Stomach (tissue), 9 donors: ENCODE measurements around the gene DBR1. TPM values are rescaled to one million over a fixed set of nuclear protein-coding genes. Genes with fewer than 3 reads are reported as not detected.

ENCODE experiments used
- DNase-seq, 2 donors: peaks; one replicate each; pipeline versions ENCODE4 v3.0.0 to v3.0.0-alpha.2; 2013 to 2019
- H3K27ac ChIP-seq, 5 donors: fragments of 200-600 bp in 4 of 5; sonication (generic) in 4 of 5; one replicate each; pipeline ENCODE4 v1.5.1; 2013 to 2019; ENCODE audit warnings: mild to moderate bottlenecking in 1 of 5, moderate library complexity in 1 of 5
- H3K27me3 ChIP-seq, 3 donors: fragments of 200-600 bp; sonication (generic); one replicate each; pipeline ENCODE4 v1.5.1; 2017 to 2019; ENCODE audit warnings: mixed run types in 1 of 3
- H3K36me3 ChIP-seq, 4 donors: fragments of 200-600 bp; sonication (generic); 1 replicate in 3 of 4; 2 replicates in 1 of 4; pipeline ENCODE4 v1.5.1; 2016 to 2019
- H3K4me1 ChIP-seq, 4 donors: fragments of 200-600 bp; sonication (generic); one replicate each; pipeline ENCODE4 v1.5.1; 2016 to 2019
- H3K4me3 ChIP-seq, 4 donors: fragments of 200-600 bp; sonication (generic) in 3 of 4; one replicate each; pipeline ENCODE4 v1.5.1; 2016 to 2019; ENCODE audit warnings: mild to moderate bottlenecking in 1 of 4
- H3K9me3 ChIP-seq, 4 donors: fragments of 200-600 bp; sonication (generic); one replicate each; pipeline ENCODE4 v1.5.1; 2016 to 2019
- CTCF ChIP-seq, 7 experiments: fragments of 450-650 bp in 4 of 7; fragments of 200-600 bp in 3 of 7; sonication (generic) in 3 of 7; IDR thresholded peaks; one replicate each; pipeline ENCODE4 v1.5.1; 2016 to 2019; ENCODE audit warnings: antibody characterized with exemption in 7 of 7, control low read depth in 2 of 7, mild to moderate bottlenecking in 1 of 7
- EP300 ChIP-seq: sonication (generic); formaldehyde crosslinking; IDR thresholded peaks from one replicate; pipeline ENCODE4 v1.6.1; 2017; ENCODE audit warnings: antibody characterized with exemption
- POLR2A ChIP-seq, 4 donors: fragments of 450-650 bp; IDR thresholded peaks; one replicate each; pipeline ENCODE4 v1.6.1; 2016; ENCODE audit warnings: antibody characterized with exemption in 4 of 4, control low read depth in 2 of 4, mild to moderate bottlenecking in 1 of 4, moderate library complexity in 1 of 4
- POLR2AphosphoS5 ChIP-seq, 3 donors: sonication (generic); formaldehyde crosslinking; IDR thresholded peaks; one replicate each; pipeline ENCODE4 v1.6.1; 2016; ENCODE audit warnings: antibody characterized with exemption in 3 of 3
- WGBS, 5 donors: extraction: QIAGEN DNeasy Blood & Tissue Kit in 3 of 5; methylation state at CpG; one replicate each; pipeline versions ENCODE4 v1.1.5 to v1.1.7; 2013 to 2018; 5-methylcytosine and 5-hydroxymethylcytosine counted together
- intact Hi-C: fragments of 100-400 bp; cut with DNase I; formaldehyde crosslinking; loops from one replicate; pipeline ENCODE4 v1.15.1; 2023; ENCODE audit warnings: low total_unique reads
- polyA plus RNA-seq, 3 donors: library from polyadenylated mRNA; stranded (reverse); fragments of 200-250 nt; gene quantifications; one replicate each; pipeline ENCODE4 v1.2.3, GENCODE V29; 2013
- total RNA-seq, 5 donors: library from RNA; depleted of rRNA; stranded (reverse); fragments of >200 nt; gene quantifications; one replicate each; pipeline versions ENCODE4 v1.1.0 to v1.2.3, GENCODE V29; 2014 to 2016
- donor health status: healthy with polysubstance abuse.
- donor health status: Bipolar disorder and iron deficiency.
- donor health status: healthy.

DBR1 gene
- total and polyA plus RNA-seq, 8 donors, result 4.7 to 50.9 (median 9.8) TPM

- H3K27me3 ChIP-seq, result peaks cover 0 to 7% (median 0%) of the 10 kb centered on the region in 3 donors
- H3K4me1 ChIP-seq, result peaks cover 0 to 30% (median 6%) of the 10 kb centered on the region in 4 donors
- H3K4me3 ChIP-seq, result peak overlapping the region in 1 of 4 donors; percentile 44
- intact Hi-C loops, result no loop called here
- WGBS, 5 donors, result 28 to 74% (median 52%) methylated on average over 1 of the region's 1 CpG
- no peak for DNase-seq
- no peak overlapping the region for H3K27ac ChIP-seq
- TF ChIP-seq POLR2AphosphoS5 (IDR thresholded peaks at IDR 0.05), result no peak
- no peak for TF ChIP-seq EP300
- no peak for TF ChIP-seq POLR2A (IDR thresholded peaks at IDR 0.05)
- TF ChIP-seq CTCF (IDR thresholded peaks at IDR 0.05), result no peak
- H3K9me3 ChIP-seq, result no peaks in the 10 kb centered on the region
- H3K36me3 ChIP-seq, result no peaks in the 10 kb centered on the region
Measured at GRCh38 chr3:138127636-138128365, 46.9 kb downstream of the DBR1 start.

- Histone ChIP-seq H3K4me3 (no peak overlapping the region), H3K27me3 (peaks cover 0 to 7% (median 0%) of the 10 kb centered on the region in 3 donors), H3K36me3 (no peaks in the 10 kb centered on the region), H3K9me3 (no peaks in the 10 kb centered on the region), H3K27ac (peak overlapping the region in 3 of 5 donors; percentile 22 to 59 (median 57)), H3K4me1 (peaks cover 0 to 20% (median 6%) of the 10 kb centered on the region in 4 donors)
- TF ChIP-seq POLR2AphosphoS5 (IDR thresholded peaks at IDR 0.05) (no peak), EP300 (no peak), CTCF (IDR thresholded peaks at IDR 0.05) (no peak), POLR2A (IDR thresholded peaks at IDR 0.05) (no peak)
- WGBS, 5 donors, result 49 to 61% (median 50%) methylated on average over 5 of the region's 5 CpGs
- peak in 1 of 2 donors; percentile 41 for DNase-seq
- intact Hi-C loops, result no loop called here
Measured at GRCh38 chr3:138125548-138126221, 49.0 kb downstream of the DBR1 start.

GRCh38 chr3:138124706-138125355, 49.9 kb downstream of the DBR1 start:
- Histone ChIP-seq H3K9me3 (no peaks in the 10 kb centered on the region), H3K4me3 (no peak overlapping the region), H3K36me3 (no peaks in the 10 kb centered on the region), H3K27me3 (peaks cover 0 to 7% (median 0%) of the 10 kb centered on the region in 3 donors), H3K4me1 (peaks cover 0 to 20% (median 6%) of the 10 kb centered on the region in 4 donors), H3K27ac (peak overlapping the region in 2 of 5 donors; percentile 27 to 57)
- TF ChIP-seq POLR2A (IDR thresholded peaks at IDR 0.05) (no peak), EP300 (no peak), POLR2AphosphoS5 (IDR thresholded peaks at IDR 0.05) (no peak), CTCF (IDR thresholded peaks at IDR 0.05) (no peak)
- DNase-seq, result no peak
- WGBS, 5 donors, result 71 to 82% (median 79%) methylated on average over 9 to 10 of the region's 10 CpGs
- intact Hi-C loops, result no loop called here

- Histone ChIP-seq H3K4me1 (peaks cover 0 to 26% (median 6%) of the 10 kb centered on the region in 4 donors), H3K27me3 (peaks cover 0 to 7% (median 0%) of the 10 kb centered on the region in 3 donors), H3K9me3 (no peaks in the 10 kb centered on the region), H3K36me3 (no peaks in the 10 kb centered on the region), H3K27ac (no peak overlapping the region), H3K4me3 (no peak overlapping the region)
- intact Hi-C loops, result no loop called here
- TF ChIP-seq POLR2AphosphoS5 (IDR thresholded peaks at IDR 0.05), result no peak
- no peak for TF ChIP-seq EP300
- TF ChIP-seq POLR2A (IDR thresholded peaks at IDR 0.05), result no peak
- TF ChIP-seq CTCF (IDR thresholded peaks at IDR 0.05), result no peak
- WGBS, 5 donors, result 85 to 93% (median 90%) methylated on average over 6 of the region's 6 CpGs
- DNase-seq, result no peak
Measured at GRCh38 chr3:138124188-138124587, 50.5 kb downstream of the DBR1 start.
